Activated CD4-positive, alpha-beta T cell treated with anti-CD3 and anti-CD28 coated beads, Interleukin-2, Interleukin-4, amounts not matched to agents 100 ng/mL and 50 ng/mL, durations not matched to agents 16 hours and 8 hours (primary cell): ENCODE measurements around the gene ZNF136.

Source experiments
- DNase-seq: peaks from one replicate; pipeline ENCODE4 v3.0.0-alpha.2; 2020; ENCODE audit warnings: low spot score

Gene ZNF136

GRCh38 chr19:12162882-12163806 is at the start of gene ZNF136:
Gene ZNF136, plus strand, starts transcription at chr19:12163096. Its CDS starts 108 bp downstream, at chr19:12163204.
- DNase-seq = peak; percentile 94

- DNase-seq = no peak
These were observed 49.8 kb upstream of the ZNF136 start for GRCh38 chr19:12113121-12113520.

- DNase-seq = no peak
These were observed 45.5 kb upstream of the ZNF136 start for GRCh38 chr19:12117201-12117970.

- no peak for DNase-seq
These were observed 36.2 kb upstream of the ZNF136 start for GRCh38 chr19:12126707-12127106.

GRCh38 chr19:12133069-12133468 is 29.8 kb upstream of the ZNF136 start:
- DNase-seq = no peak

- no peak for DNase-seq
These were observed 25.5 kb upstream of the ZNF136 start for GRCh38 chr19:12137221-12137940.

- no peak for DNase-seq
These were observed 23.6 kb upstream of the ZNF136 start for GRCh38 chr19:12139269-12139668.

GRCh38 chr19:12139885-12140544 is 22.9 kb upstream of the ZNF136 start, which contains the start of gene ZNF20:
Gene ZNF20, minus strand, starts transcription at chr19:12140350. Its CDS starts 168 bp downstream, at chr19:12140182.
- peak; percentile 89 for DNase-seq

GRCh38 chr19:12140545-12141404 is 22.1 kb upstream of the ZNF136 start:
- peak; percentile 83 for DNase-seq

GRCh38 chr19:12141405-12141736 is 21.5 kb upstream of the ZNF136 start:
- DNase-seq = no peak

- DNase-seq = no peak
These were observed 17.5 kb upstream of the ZNF136 start for GRCh38 chr19:12145348-12145747.

- DNase-seq = no peak
These were observed 7.5 kb upstream of the ZNF136 start for GRCh38 chr19:12155324-12155860.

GRCh38 chr19:12156223-12157058 is 6.5 kb upstream of the ZNF136 start, which contains the start of gene ZNF625:
Gene ZNF625, minus strand, starts transcription at chr19:12156734. Its CDS starts 176 bp downstream, at chr19:12156558.
- DNase-seq = peak; percentile 55

GRCh38 chr19:12159773-12160414 is 3.0 kb upstream of the ZNF136 start:
- no peak for DNase-seq

- no peak for DNase-seq
These were observed 399 bp upstream of the ZNF136 start for GRCh38 chr19:12162513-12162881.

GRCh38 chr19:12163826-12164225 is 930 bp downstream of the ZNF136 start:
- no peak for DNase-seq

- DNase-seq = no peak
These were observed 3.7 kb downstream of the ZNF136 start for GRCh38 chr19:12166626-12167025.

GRCh38 chr19:12180377-12180776 is 17.5 kb downstream of the ZNF136 start:
- no peak for DNase-seq

- DNase-seq = no peak
These were observed 24.7 kb downstream of the ZNF136 start for GRCh38 chr19:12187625-12188024.
